ENCODE measurements around the gene ARL8B.

ARL8B gene

DNA sequence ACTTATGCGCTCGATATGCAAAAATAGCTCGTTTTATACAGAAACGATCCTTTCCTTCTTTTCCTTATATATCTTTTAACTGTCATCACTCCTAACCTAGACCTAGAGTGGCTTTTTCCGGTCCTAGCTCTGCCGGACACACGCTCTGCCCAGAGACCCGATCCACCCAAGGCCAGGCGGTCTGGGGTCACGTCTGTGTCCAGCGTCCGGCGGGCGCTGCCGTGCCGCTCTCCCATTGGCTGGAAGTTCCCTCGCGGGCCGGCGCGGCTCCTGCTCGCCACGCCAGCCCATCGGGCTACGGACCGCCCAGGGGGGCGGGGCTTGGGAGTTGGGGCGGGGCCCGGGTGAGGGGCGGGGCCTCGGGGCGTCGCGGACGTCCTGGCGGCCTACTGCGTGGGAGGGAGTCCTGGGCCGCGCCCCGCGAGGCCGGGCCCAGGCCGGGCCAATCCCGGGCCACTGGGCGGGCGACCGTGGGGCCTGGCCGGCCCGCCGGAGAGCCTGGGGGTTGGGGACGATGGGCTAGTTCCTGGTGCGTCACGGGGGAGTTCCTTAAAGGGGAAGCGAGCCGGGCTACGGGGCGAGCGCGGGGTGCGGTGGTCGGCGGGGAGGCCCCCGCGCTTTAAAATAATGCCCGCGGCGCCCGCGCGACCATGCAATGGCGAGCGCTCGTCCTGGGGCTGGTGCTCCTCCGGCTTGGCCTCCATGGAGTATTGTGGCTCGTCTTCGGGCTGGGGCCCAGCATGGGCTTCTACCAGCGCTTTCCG is 65.2 kb downstream of the ARL8B start, which contains the start of gene EDEM1:
Gene EDEM1, plus strand, starts transcription at position 552 of the 764 bp plus-strand sequence. Its CDS starts 99 bp downstream, at position 651.
- H3K9me3 ChIP-seq (replicated peaks in 1 of 2; ENCODE audit: control insufficient read depth in 2 of 2, insufficient read depth in 1 of 2, low read depth in 1 of 2, low read length in 2 of 2): no peaks in the 10 kb centered on the region
- H3K27me3 ChIP-seq (ENCODE audit: control insufficient read depth in 3 of 3, insufficient read depth in 3 of 3, low read depth in 1 of 3, low read length in 3 of 3): no peaks in the 10 kb centered on the region
- H4K8ac ChIP-seq (ENCODE audit: low read depth, low read length): no peak within 1 kb of the TSS
- no peak within 1 kb of the TSS for H2BK5ac ChIP-seq (ENCODE audit: low read length)
- H2BK12ac ChIP-seq (ENCODE audit: low read length): no peak within 1 kb of the TSS
- H3K23ac ChIP-seq (ENCODE audit: low read depth, low read length, poor library complexity): peak within 1 kb of the TSS; percentile 90
- H3K36me3 ChIP-seq (replicated peaks in 1 of 2; ENCODE audit: control insufficient read depth in 2 of 2, insufficient read depth in 2 of 2, low read length in 2 of 2): peaks cover 0 to 18% of the 10 kb centered on the region in 2 donors
- peaks cover 3% of the 10 kb centered on the region for H3K79me1 ChIP-seq (ENCODE audit: low read depth, low read length)
- no peak within 1 kb of the TSS for H2AK5ac ChIP-seq (ENCODE audit: low read depth, low read length)
- peak within 1 kb of the TSS; percentile 12 for H3K27ac ChIP-seq (replicated peaks; ENCODE audit: low read length)
- DNase-seq (ENCODE audit: low spot score): peak; percentile 91
- H3K18ac ChIP-seq (ENCODE audit: low read length): peak within 1 kb of the TSS; percentile 96
- peak within 1 kb of the TSS; percentile 30 for H2BK15ac ChIP-seq (ENCODE audit: low read length)
- H3K4me1 ChIP-seq (ENCODE audit: control insufficient read depth in 2 of 2, insufficient read depth in 1 of 2, low read depth in 1 of 2, low read length in 2 of 2): peaks cover 3 to 5% of the 10 kb centered on the region in 2 donors
- no peak within 1 kb of the TSS for H2BK120ac ChIP-seq (ENCODE audit: low read depth, low read length)
- peak within 1 kb of the TSS; percentile 93 for H2AFZ ChIP-seq (ENCODE audit: low read length)
- no peak within 1 kb of the TSS for H4K91ac ChIP-seq (ENCODE audit: low read depth, low read length, poor library complexity)
- no CpG with 5 or more reads among the region's 78 CpGs for WGBS, 2 donors (ENCODE audit: extremely low coverage in 2 of 2, insufficient read length in 2 of 2, insufficient replicate concordance in 1 of 2)
- H3K9ac ChIP-seq (ENCODE audit: low read depth, low read length, poor library complexity): peak within 1 kb of the TSS; percentile 94
- peak within 1 kb of the TSS; percentile 92 to 97 for H3K4me3 ChIP-seq (ENCODE audit: low read length in 2 of 2)
- H3K14ac ChIP-seq (ENCODE audit: low read length): peak within 1 kb of the TSS; percentile 79
- H3K4me2 ChIP-seq (ENCODE audit: insufficient read depth, low read length, poor library complexity, severe bottlenecking): peak within 1 kb of the TSS; percentile 75
- H3K4ac ChIP-seq (ENCODE audit: low read length): no peak within 1 kb of the TSS

DNA sequence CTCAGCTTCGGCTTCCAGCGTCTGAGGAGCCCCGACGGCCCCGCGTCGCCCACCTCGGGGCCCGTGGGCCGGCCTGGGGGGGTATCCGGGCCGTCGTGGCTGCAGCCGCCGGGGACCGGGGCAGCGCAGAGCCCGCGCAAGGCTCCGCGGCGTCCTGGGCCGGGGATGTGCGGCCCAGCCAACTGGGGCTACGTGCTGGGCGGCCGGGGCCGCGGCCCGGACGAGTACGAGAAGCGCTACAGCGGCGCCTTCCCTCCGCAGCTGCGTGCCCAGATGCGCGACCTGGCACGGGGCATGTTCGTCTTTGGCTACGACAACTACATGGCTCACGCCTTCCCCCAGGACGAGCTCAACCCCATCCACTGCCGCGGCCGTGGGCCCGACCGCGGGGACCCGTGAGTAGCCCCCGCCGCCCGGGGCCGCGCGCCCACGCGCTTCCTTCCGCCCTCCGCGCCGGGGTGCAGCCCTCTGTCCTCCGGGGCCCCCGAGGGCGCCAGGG is 65.9 kb downstream of the ARL8B start:
- Histone ChIP-seq H2BK15ac (ENCODE audit: low read length) (peak overlapping the region; percentile 30), H3K27ac (replicated peaks; ENCODE audit: low read length) (peak overlapping the region; percentile 12), H3K4me1 (ENCODE audit: control insufficient read depth in 2 of 2, insufficient read depth in 1 of 2, low read depth in 1 of 2, low read length in 2 of 2) (peaks cover 3 to 5% of the 10 kb centered on the region in 2 donors), H3K14ac (ENCODE audit: low read length) (peak overlapping the region; percentile 79), H3K9ac (ENCODE audit: low read depth, low read length, poor library complexity) (peak overlapping the region; percentile 94), H3K23ac (ENCODE audit: low read depth, low read length, poor library complexity) (peak overlapping the region; percentile 90), H3K36me3 (replicated peaks in 1 of 2; ENCODE audit: control insufficient read depth in 2 of 2, insufficient read depth in 2 of 2, low read length in 2 of 2) (peaks cover 0 to 21% of the 10 kb centered on the region in 2 donors), H3K9me3 (replicated peaks in 1 of 2; ENCODE audit: control insufficient read depth in 2 of 2, insufficient read depth in 1 of 2, low read depth in 1 of 2, low read length in 2 of 2) (no peaks in the 10 kb centered on the region), H2AK5ac (ENCODE audit: low read depth, low read length) (no peak overlapping the region), H3K79me1 (ENCODE audit: low read depth, low read length) (peaks cover 3% of the 10 kb centered on the region), H3K4ac (ENCODE audit: low read length) (no peak overlapping the region), H3K4me2 (ENCODE audit: insufficient read depth, low read length, poor library complexity, severe bottlenecking) (peak overlapping the region; percentile 75), H2BK5ac (ENCODE audit: low read length) (no peak overlapping the region), H4K8ac (ENCODE audit: low read depth, low read length) (no peak overlapping the region), H3K18ac (ENCODE audit: low read length) (peak overlapping the region; percentile 96), H2BK12ac (ENCODE audit: low read length) (no peak overlapping the region), H3K4me3 (ENCODE audit: low read length in 2 of 2) (peak overlapping the region; percentile 92 to 97), H3K27me3 (ENCODE audit: control insufficient read depth in 3 of 3, insufficient read depth in 3 of 3, low read depth in 1 of 3, low read length in 3 of 3) (no peaks in the 10 kb centered on the region), H2AFZ (ENCODE audit: low read length) (peak overlapping the region; percentile 93), H2BK120ac (ENCODE audit: low read depth, low read length) (no peak overlapping the region), H4K91ac (ENCODE audit: low read depth, low read length, poor library complexity) (no peak overlapping the region)
- WGBS, 2 donors (ENCODE audit: extremely low coverage in 2 of 2, insufficient read length in 2 of 2, insufficient replicate concordance in 1 of 2): no CpG with 5 or more reads among the region's 66 CpGs
- no peak for DNase-seq (ENCODE audit: low spot score)

DNA sequence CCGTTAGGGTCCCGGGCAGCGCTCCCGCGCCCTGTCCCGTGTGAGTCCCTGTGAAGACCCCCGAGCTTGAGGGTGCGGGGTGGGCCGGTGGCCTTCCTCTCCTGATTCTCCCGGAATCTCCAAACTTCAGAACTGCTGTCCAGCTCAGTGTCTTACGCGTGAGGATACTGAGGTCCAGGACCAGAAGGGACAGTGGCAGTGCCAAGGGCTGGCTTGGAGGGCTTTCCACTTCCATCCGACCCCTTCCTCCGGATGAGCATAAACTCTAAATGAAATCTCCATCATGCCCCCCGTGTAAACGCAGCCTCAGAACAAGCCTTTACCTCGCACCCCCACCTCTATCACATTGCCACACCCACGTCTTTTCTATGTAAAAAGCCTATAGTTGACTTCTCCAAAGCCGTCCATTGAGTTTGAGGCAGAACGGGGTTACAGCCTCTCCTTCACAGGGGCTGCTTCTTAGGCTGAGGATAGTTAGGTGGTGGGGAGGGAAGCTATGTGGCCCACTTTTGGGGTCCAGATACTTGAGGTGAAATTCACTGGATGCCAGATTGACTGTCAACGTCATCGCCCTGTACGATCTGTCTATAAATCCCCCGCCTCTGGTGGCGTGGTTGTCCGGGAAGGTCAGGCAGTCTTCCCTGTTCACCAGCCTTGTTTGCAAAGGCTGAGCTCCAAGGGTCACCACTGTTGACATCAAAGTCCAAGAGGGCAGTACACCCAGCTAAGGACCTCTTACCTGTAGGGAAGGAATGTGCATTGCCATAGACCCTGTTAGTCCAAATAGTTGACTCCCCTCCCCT is 66.5 kb downstream of the ARL8B start:
- peak overlapping the region; percentile 96 for H3K18ac ChIP-seq (ENCODE audit: low read length)
- H2BK15ac ChIP-seq (ENCODE audit: low read length): no peak overlapping the region
- H3K27me3 ChIP-seq (ENCODE audit: control insufficient read depth in 3 of 3, insufficient read depth in 3 of 3, low read depth in 1 of 3, low read length in 3 of 3): no peaks in the 10 kb centered on the region
- no peak overlapping the region for H4K8ac ChIP-seq (ENCODE audit: low read depth, low read length)
- no peak overlapping the region for H3K27ac ChIP-seq (replicated peaks; ENCODE audit: low read length)
- no peak overlapping the region for H4K91ac ChIP-seq (ENCODE audit: low read depth, low read length, poor library complexity)
- peak overlapping the region; percentile 92 to 97 for H3K4me3 ChIP-seq (ENCODE audit: low read length in 2 of 2)
- H3K4me2 ChIP-seq (ENCODE audit: insufficient read depth, low read length, poor library complexity, severe bottlenecking): peak overlapping the region; percentile 75
- no peak overlapping the region for H2BK5ac ChIP-seq (ENCODE audit: low read length)
- DNase-seq (ENCODE audit: low spot score): peak; percentile 15
- H3K4me1 ChIP-seq (ENCODE audit: control insufficient read depth in 2 of 2, insufficient read depth in 1 of 2, low read depth in 1 of 2, low read length in 2 of 2): peaks cover 3 to 5% of the 10 kb centered on the region in 2 donors
- H3K9me3 ChIP-seq (replicated peaks in 1 of 2; ENCODE audit: control insufficient read depth in 2 of 2, insufficient read depth in 1 of 2, low read depth in 1 of 2, low read length in 2 of 2): no peaks in the 10 kb centered on the region
- no peak overlapping the region for H2BK120ac ChIP-seq (ENCODE audit: low read depth, low read length)
- peaks cover 3% of the 10 kb centered on the region for H3K79me1 ChIP-seq (ENCODE audit: low read depth, low read length)
- no peak overlapping the region for H2AK5ac ChIP-seq (ENCODE audit: low read depth, low read length)
- H3K4ac ChIP-seq (ENCODE audit: low read length): no peak overlapping the region
- WGBS, 2 donors (ENCODE audit: extremely low coverage in 2 of 2, insufficient read length in 2 of 2, insufficient replicate concordance in 1 of 2): no CpG with 5 or more reads among the region's 26 CpGs
- peak overlapping the region; percentile 93 for H2AFZ ChIP-seq (ENCODE audit: low read length)
- peak overlapping the region; percentile 17 for H3K23ac ChIP-seq (ENCODE audit: low read depth, low read length, poor library complexity)
- H3K36me3 ChIP-seq (replicated peaks in 1 of 2; ENCODE audit: control insufficient read depth in 2 of 2, insufficient read depth in 2 of 2, low read length in 2 of 2): peaks cover 0 to 25% of the 10 kb centered on the region in 2 donors
- peak overlapping the region; percentile 94 for H3K9ac ChIP-seq (ENCODE audit: low read depth, low read length, poor library complexity)
- H3K14ac ChIP-seq (ENCODE audit: low read length): peak overlapping the region; percentile 79
- no peak overlapping the region for H2BK12ac ChIP-seq (ENCODE audit: low read length)

Measured in neuronal stem cell (in vitro differentiated cells).